ENCODE data around the gene CDON.
"Not testable (repeated sequence)": the region's sequence is repeated elsewhere in the genome, so short reads cannot be mapped to it uniquely, and the experiment has no call there.

CDON gene

GRCh38 chr11:125923633-125924032, 139.0 kb downstream of the CDON start:
- TF ChIP-seq POLR2A (IDR thresholded peaks at IDR 0.05; ENCODE audit: low read depth, low read length) (no peak), POU2F2 (IDR thresholded peaks at IDR 0.05; ENCODE audit: low read depth, low read length) (no peak), PAX5 (IDR thresholded peaks at IDR 0.05; ENCODE audit: insufficient read depth, low read length, severe bottlenecking) (no peak), SPI1 (IDR thresholded peaks at IDR 0.05; ENCODE audit: low read depth, low read length) (no peak), TAF1 (IDR thresholded peaks at IDR 0.05; ENCODE audit: low read depth, low read length) (no peak), POLR2AphosphoS5 (IDR thresholded peaks at IDR 0.05; ENCODE audit: low read depth, low read length) (no peak)
- FAIRE-seq = no peak

GRCh38 chr11:125923012-125923579, 139.6 kb downstream of the CDON start:
- peak; percentile 46 for DNase-seq (ENCODE audit: insufficient read length, low spot score)
- TF ChIP-seq POU2F2 (IDR thresholded peaks at IDR 0.05; ENCODE audit: low read depth, low read length) (no peak), POLR2AphosphoS5 (IDR thresholded peaks at IDR 0.05; ENCODE audit: low read depth, low read length) (no peak), POLR2A (IDR thresholded peaks at IDR 0.05; ENCODE audit: low read depth, low read length) (no peak), PAX5 (IDR thresholded peaks at IDR 0.05; ENCODE audit: insufficient read depth, low read length, severe bottlenecking) (no peak), SPI1 (IDR thresholded peaks at IDR 0.05; ENCODE audit: low read depth, low read length) (no peak), TAF1 (IDR thresholded peaks at IDR 0.05; ENCODE audit: low read depth, low read length) (no peak)
- peak; percentile 71 for FAIRE-seq

More at GRCh38 chr11:125923633-125924032, 139.0 kb downstream of the CDON start:
- DNase-seq (ENCODE audit: insufficient read length, low spot score) = no peak

- no peak for TF ChIP-seq SPI1 (IDR thresholded peaks at IDR 0.05; ENCODE audit: low read depth, low read length)
- TF ChIP-seq TAF1 (IDR thresholded peaks at IDR 0.05; ENCODE audit: low read depth, low read length) = no peak
- TF ChIP-seq PAX5 (IDR thresholded peaks at IDR 0.05; ENCODE audit: insufficient read depth, low read length, severe bottlenecking) = no peak
- no peak for TF ChIP-seq POU2F2 (IDR thresholded peaks at IDR 0.05; ENCODE audit: low read depth, low read length)
- TF ChIP-seq POLR2AphosphoS5 (IDR thresholded peaks at IDR 0.05; ENCODE audit: low read depth, low read length) = no peak
- TF ChIP-seq POLR2A (IDR thresholded peaks at IDR 0.05; ENCODE audit: low read depth, low read length) = no peak
- DNase-seq (ENCODE audit: insufficient read length, low spot score) (no peak), FAIRE-seq (no peak)
Measured at GRCh38 chr11:125922156-125922555, 140.5 kb downstream of the CDON start.

GRCh38 chr11:125921042-125921441, 141.6 kb downstream of the CDON start:
- DNase-seq (ENCODE audit: insufficient read length, low spot score) (no peak), FAIRE-seq (no peak)
- TF ChIP-seq POU2F2 (IDR thresholded peaks at IDR 0.05; ENCODE audit: low read depth, low read length) (no peak), SPI1 (IDR thresholded peaks at IDR 0.05; ENCODE audit: low read depth, low read length) (no peak), PAX5 (IDR thresholded peaks at IDR 0.05; ENCODE audit: insufficient read depth, low read length, severe bottlenecking) (no peak), POLR2AphosphoS5 (IDR thresholded peaks at IDR 0.05; ENCODE audit: low read depth, low read length) (no peak), TAF1 (IDR thresholded peaks at IDR 0.05; ENCODE audit: low read depth, low read length) (no peak), POLR2A (IDR thresholded peaks at IDR 0.05; ENCODE audit: low read depth, low read length) (no peak)

GRCh38 chr11:125918140-125918840, 144.4 kb downstream of the CDON start:
- DNase-seq (ENCODE audit: insufficient read length, low spot score) (no peak), FAIRE-seq (no peak)
- TF ChIP-seq TAF1 (IDR thresholded peaks at IDR 0.05; ENCODE audit: low read depth, low read length) = no peak
- TF ChIP-seq POU2F2 (IDR thresholded peaks at IDR 0.05; ENCODE audit: low read depth, low read length) = no peak
- TF ChIP-seq PAX5 (IDR thresholded peaks at IDR 0.05; ENCODE audit: insufficient read depth, low read length, severe bottlenecking) = no peak
- TF ChIP-seq POLR2AphosphoS5 (IDR thresholded peaks at IDR 0.05; ENCODE audit: low read depth, low read length) = no peak
- TF ChIP-seq POLR2A (IDR thresholded peaks at IDR 0.05; ENCODE audit: low read depth, low read length) = no peak
- TF ChIP-seq SPI1 (IDR thresholded peaks at IDR 0.05; ENCODE audit: low read depth, low read length) = no peak

GRCh38 chr11:125916683-125917347, 145.9 kb downstream of the CDON start:
- TF ChIP-seq SPI1 (IDR thresholded peaks at IDR 0.05; ENCODE audit: low read depth, low read length) = no peak
- FAIRE-seq (no peak), DNase-seq (ENCODE audit: insufficient read length, low spot score) (no peak)

GRCh38 chr11:125914601-125915000, 148.1 kb downstream of the CDON start:
- not testable (repeated sequence) for DNase-seq (ENCODE audit: insufficient read length, low spot score)

GRCh38 chr11:125910226-125910849, 152.3 kb downstream of the CDON start:
- TF ChIP-seq TAF1 (IDR thresholded peaks at IDR 0.05; ENCODE audit: low read depth, low read length) (no peak), POU2F2 (IDR thresholded peaks at IDR 0.05; ENCODE audit: low read depth, low read length) (no peak), SPI1 (IDR thresholded peaks at IDR 0.05; ENCODE audit: low read depth, low read length) (no peak), POLR2AphosphoS5 (IDR thresholded peaks at IDR 0.05; ENCODE audit: low read depth, low read length) (no peak), PAX5 (IDR thresholded peaks at IDR 0.05; ENCODE audit: insufficient read depth, low read length, severe bottlenecking) (no peak), POLR2A (IDR thresholded peaks at IDR 0.05; ENCODE audit: low read depth, low read length) (no peak)
- FAIRE-seq (no peak), DNase-seq (ENCODE audit: insufficient read length, low spot score) (no peak)

More at GRCh38 chr11:125914601-125915000, 148.1 kb downstream of the CDON start:
- not testable (repeated sequence) for FAIRE-seq

Measured in GM12891 (cell line).